Activated gamma-delta T cell treated with anti-CD3 and anti-CD28 coated beads, Interleukin-2, amount 50 U/mL, for 16 hours (primary cell): ENCODE data around the gene TMCC3.
"Not testable (repeated sequence)": the region's sequence is repeated elsewhere in the genome, so short reads cannot be mapped to it uniquely, and the experiment has no call there.

Experiments used
- DNase-seq: peaks from one replicate; pipeline ENCODE4 v3.0.0-alpha.2; 2020; ENCODE audit warnings: low read depth

TMCC3 gene

GRCh38 chr12:94566345-94566744, 84.0 kb downstream of the TMCC3 start:
- no peak for DNase-seq

- DNase-seq, result no peak
Observed at GRCh38 chr12:94565683-94566082, 84.7 kb downstream of the TMCC3 start.

- DNase-seq, result no peak
Observed at GRCh38 chr12:94563286-94563685, 87.1 kb downstream of the TMCC3 start.

GRCh38 chr12:94561943-94562411, 88.4 kb downstream of the TMCC3 start:
- DNase-seq, result no peak

- DNase-seq, result no peak
Observed at GRCh38 chr12:94560431-94561221, 89.7 kb downstream of the TMCC3 start.

- DNase-seq, result no peak
Observed at GRCh38 chr12:94558612-94559011, 91.7 kb downstream of the TMCC3 start.

GRCh38 chr12:94557746-94558295, 92.5 kb downstream of the TMCC3 start:
- DNase-seq, result no peak

GRCh38 chr12:94555687-94556086, 94.7 kb downstream of the TMCC3 start:
- no peak for DNase-seq

- no peak for DNase-seq
Observed at GRCh38 chr12:94553875-94554274, 96.5 kb downstream of the TMCC3 start.

- DNase-seq, result no peak
Observed at GRCh38 chr12:94553130-94553519, 97.2 kb downstream of the TMCC3 start.

GRCh38 chr12:94551810-94552209, 98.5 kb downstream of the TMCC3 start:
- no peak for DNase-seq

- no peak for DNase-seq
Observed at GRCh38 chr12:94550964-94551363, 99.4 kb downstream of the TMCC3 start.

- not testable (repeated sequence) for DNase-seq
Observed at GRCh38 chr12:94548833-94549232, 101.5 kb downstream of the TMCC3 start.

GRCh38 chr12:94545935-94546771, 104.2 kb downstream of the TMCC3 start:
- DNase-seq, result no peak

- no peak for DNase-seq
Observed at GRCh38 chr12:94544355-94544754, 106.0 kb downstream of the TMCC3 start.

- no peak for DNase-seq
Observed at GRCh38 chr12:94538318-94538717, 112.0 kb downstream of the TMCC3 start.

GRCh38 chr12:94536040-94536965, 114.1 kb downstream of the TMCC3 start:
- no peak for DNase-seq

GRCh38 chr12:94535510-94535921, 114.8 kb downstream of the TMCC3 start:
- no peak for DNase-seq

GRCh38 chr12:94534774-94535509, 115.4 kb downstream of the TMCC3 start:
- no peak for DNase-seq

- DNase-seq, result no peak
Observed at GRCh38 chr12:94534278-94534677, 116.1 kb downstream of the TMCC3 start.
